HEK293 (cell line): Measurements from ENCODE around the gene FGA.

Experiments used
- CTCF ChIA-PET: fragments of 350-600 bp; formaldehyde crosslinking; extraction: SDS; loops from one replicate; lab custom pipeline; 2021; ENCODE audit warnings: antibody characterized with exemption; lab: Yijun Ruan, JAX
- POLR2A ChIA-PET: fragments of 300-600 bp; formaldehyde crosslinking; extraction: SDS; loops from one replicate; lab custom pipeline; 2020; ENCODE audit warnings: antibody characterized with exemption, inconsistent platforms; lab: Yijun Ruan, JAX
- H3K27ac ChIP-seq: fragments of 200-500 bp; sonication (Bioruptor generic); 2 replicates; pipeline ENCODE4 v1.5.1; 2014; ENCODE audit warnings: low read depth, low read length, control low read depth, inconsistent platforms; ENCODE audit errors: extremely low read depth
- H3K36me3 ChIP-seq, 2 experiments: fragments of 200-500 bp in 1 of 2; sonication (Bioruptor generic) in 1 of 2; 1 replicate in 1 of 2; 2 replicates in 1 of 2; pipeline ENCODE4 v1.5.1; 2014 to 2017; ENCODE audit warnings: inconsistent platforms in 2 of 2, low read length in 2 of 2; ENCODE audit not compliant: control insufficient read depth in 2 of 2, insufficient read depth in 1 of 2
- H3K4me1 ChIP-seq: fragments of 200-500 bp; sonication (Bioruptor generic); 2 replicates; pipeline ENCODE4 v1.5.1; 2014; ENCODE audit warnings: mild to moderate bottlenecking, low read length, inconsistent platforms; ENCODE audit not compliant: control insufficient read depth, insufficient read depth
- H3K4me3 ChIP-seq: 2 replicates; pipeline ENCODE4 v1.5.1; 2011; ENCODE audit warnings: low read depth, mild to moderate bottlenecking, control low read depth, low read length, moderate library complexity
- H3K9me3 ChIP-seq: fragments of 200-500 bp; sonication (Bioruptor generic); 2 replicates; pipeline ENCODE4 v1.5.1; 2014; ENCODE audit warnings: low read depth, low read length, inconsistent platforms; ENCODE audit not compliant: control insufficient read depth, insufficient read depth
- GLI4 ChIP-seq: fragments of 450-650 bp; formaldehyde crosslinking; IDR thresholded peaks from 2 replicates; pipeline ENCODE4 v1.5.1; 2016; ENCODE audit warnings: missing biosample characterization, missing genetic modification characterization
- GLIS2 ChIP-seq: fragments of 450-650 bp; formaldehyde crosslinking; IDR thresholded peaks from 2 replicates; pipeline ENCODE4 v1.5.1; 2016; ENCODE audit warnings: missing biosample characterization, missing genetic modification characterization
- HOXC10 ChIP-seq: sonication (generic); formaldehyde crosslinking; IDR thresholded peaks from 2 replicates; pipeline ENCODE4 v1.8.1; 2023; ENCODE audit warnings: mild to moderate bottlenecking, missing genetic modification reagents
- KLF1 ChIP-seq: fragments of 450-650 bp; formaldehyde crosslinking; IDR thresholded peaks from 2 replicates; pipeline ENCODE4 v1.5.1; 2016; ENCODE audit warnings: missing biosample characterization, missing genetic modification characterization
- OSR2 ChIP-seq: fragments of 450-650 bp; formaldehyde crosslinking; IDR thresholded peaks from 2 replicates; pipeline ENCODE4 v1.5.1; 2016; ENCODE audit warnings: missing biosample characterization, missing genetic modification characterization
- ZBTB17 ChIP-seq: fragments of 450-650 bp; formaldehyde crosslinking; IDR thresholded peaks from 2 replicates; pipeline ENCODE4 v1.5.1; 2016; ENCODE audit warnings: missing biosample characterization, missing genetic modification characterization
- ZBTB8A ChIP-seq: fragments of 450-650 bp; formaldehyde crosslinking; IDR thresholded peaks from 2 replicates; pipeline ENCODE4 v1.5.1; 2016; ENCODE audit warnings: missing biosample characterization, missing genetic modification characterization
- ZNF221 ChIP-seq: fragments of 450-650 bp; formaldehyde crosslinking; IDR thresholded peaks from 2 replicates; pipeline ENCODE4 v1.5.1; 2017; ENCODE audit warnings: missing biosample characterization, missing genetic modification characterization, borderline replicate concordance
- ZNF335 ChIP-seq: fragments of 450-650 bp; formaldehyde crosslinking; conservative IDR thresholded peaks from 2 replicates; pipeline ENCODE4 v1.5.1; 2016; ENCODE audit warnings: missing biosample characterization, missing genetic modification characterization
- ZNF473 ChIP-seq: fragments of 450-650 bp; formaldehyde crosslinking; IDR thresholded peaks from 2 replicates; pipeline ENCODE4 v1.5.1; 2017; ENCODE audit warnings: missing biosample characterization, missing genetic modification characterization
- ZNF549 ChIP-seq: fragments of 450-650 bp; IDR thresholded peaks from 2 replicates; pipeline ENCODE4 v1.5.1; 2018; ENCODE audit warnings: missing biosample characterization, missing genetic modification characterization, mild to moderate bottlenecking, inconsistent platforms, moderate library complexity
- ZNF654 ChIP-seq: fragments of 450-650 bp; formaldehyde crosslinking; IDR thresholded peaks from 2 replicates; pipeline ENCODE4 v1.5.1; 2016; ENCODE audit warnings: low read depth, missing biosample characterization, missing genetic modification characterization
- TF ChIP-seq, protein P1 (sequence below): fragments of 450-650 bp; formaldehyde crosslinking; IDR thresholded peaks from 2 replicates; pipeline ENCODE4 v1.5.1; 2016; ENCODE audit warnings: missing biosample characterization, missing genetic modification characterization
- TF ChIP-seq, protein P2 (sequence below): fragments of 450-650 bp; formaldehyde crosslinking; IDR thresholded peaks from 2 replicates; pipeline ENCODE4 v1.5.1; 2016; ENCODE audit warnings: missing biosample characterization, missing genetic modification characterization
- TF ChIP-seq, protein P3 (sequence below): fragments of 450-650 bp; formaldehyde crosslinking; IDR thresholded peaks from 2 replicates; pipeline ENCODE4 v1.5.1; 2016; ENCODE audit warnings: missing biosample characterization, missing genetic modification characterization
- TF ChIP-seq, protein P4 (sequence below): fragments of 450-650 bp; formaldehyde crosslinking; optimal IDR thresholded peaks from 2 replicates; pipeline ENCODE3; 2016; ENCODE audit warnings: missing biosample characterization, mild to moderate bottlenecking, missing genetic modification characterization
- TF ChIP-seq, protein P5 (sequence below): fragments of 450-650 bp; formaldehyde crosslinking; IDR thresholded peaks from 2 replicates; pipeline ENCODE4 v1.5.1; 2017; ENCODE audit warnings: missing biosample characterization, mild to moderate bottlenecking, missing genetic modification characterization, moderate library complexity
- TF ChIP-seq, protein P6 (sequence below): fragments of 450-650 bp; formaldehyde crosslinking; IDR thresholded peaks from 2 replicates; pipeline ENCODE4 v1.5.1; 2016; ENCODE audit warnings: missing biosample characterization, missing genetic modification characterization

The FGA gene

DNA sequence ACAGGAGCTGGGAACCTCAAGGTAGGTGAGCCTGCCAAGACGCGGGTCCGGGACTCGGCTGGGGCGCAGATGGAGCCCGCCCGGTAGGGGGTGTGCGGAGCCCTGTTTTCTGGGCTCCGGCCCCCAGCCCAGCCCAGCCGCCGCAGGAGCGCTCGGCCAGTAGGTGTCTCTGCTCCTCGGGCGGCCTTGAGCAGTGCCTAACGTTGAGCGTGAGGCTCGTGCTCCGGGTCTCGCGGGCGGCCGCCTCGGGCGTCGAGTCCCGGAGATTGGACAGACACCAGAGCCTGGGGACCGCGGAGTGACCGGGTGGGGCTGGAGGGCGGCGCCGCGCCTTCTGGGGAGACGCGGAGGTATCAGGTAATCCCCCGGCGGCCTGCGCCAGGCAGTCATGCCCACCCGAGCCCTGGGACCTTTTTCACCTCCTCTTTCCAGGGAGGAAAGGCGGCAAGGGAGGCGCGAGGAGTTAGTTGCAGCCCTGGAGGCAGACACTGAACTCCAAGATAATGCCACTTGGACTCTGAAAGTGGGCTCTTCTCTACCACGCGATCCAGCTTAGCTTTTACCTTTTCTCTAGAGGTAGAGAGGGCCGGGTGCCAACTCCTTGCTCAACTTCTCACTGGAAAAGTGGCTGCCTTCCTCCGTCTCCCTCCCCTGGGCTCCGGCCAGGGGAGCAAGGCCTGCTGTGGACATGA lies 36.4 kb upstream of the FGA start:
- CTCF ChIA-PET: interaction anchor here (0.5 to 20.9 kb wide), 5 partner anchors 11 to 150 kb away, joined by 3 to 429 read pairs (median 3); partner anchors contain the start of genes FGB and PLRG1
- Histone ChIP-seq H3K27ac (no peak overlapping the region; the same call in 1 of the 2 replicates), H3K4me1 (no peaks in the 10 kb centered on the region), H3K4me3 (no peak overlapping the region), H3K36me3 (no peaks in the 10 kb centered on the region), H3K9me3 (no peaks in the 10 kb centered on the region)
- TF ChIP-seq, protein P1, sequence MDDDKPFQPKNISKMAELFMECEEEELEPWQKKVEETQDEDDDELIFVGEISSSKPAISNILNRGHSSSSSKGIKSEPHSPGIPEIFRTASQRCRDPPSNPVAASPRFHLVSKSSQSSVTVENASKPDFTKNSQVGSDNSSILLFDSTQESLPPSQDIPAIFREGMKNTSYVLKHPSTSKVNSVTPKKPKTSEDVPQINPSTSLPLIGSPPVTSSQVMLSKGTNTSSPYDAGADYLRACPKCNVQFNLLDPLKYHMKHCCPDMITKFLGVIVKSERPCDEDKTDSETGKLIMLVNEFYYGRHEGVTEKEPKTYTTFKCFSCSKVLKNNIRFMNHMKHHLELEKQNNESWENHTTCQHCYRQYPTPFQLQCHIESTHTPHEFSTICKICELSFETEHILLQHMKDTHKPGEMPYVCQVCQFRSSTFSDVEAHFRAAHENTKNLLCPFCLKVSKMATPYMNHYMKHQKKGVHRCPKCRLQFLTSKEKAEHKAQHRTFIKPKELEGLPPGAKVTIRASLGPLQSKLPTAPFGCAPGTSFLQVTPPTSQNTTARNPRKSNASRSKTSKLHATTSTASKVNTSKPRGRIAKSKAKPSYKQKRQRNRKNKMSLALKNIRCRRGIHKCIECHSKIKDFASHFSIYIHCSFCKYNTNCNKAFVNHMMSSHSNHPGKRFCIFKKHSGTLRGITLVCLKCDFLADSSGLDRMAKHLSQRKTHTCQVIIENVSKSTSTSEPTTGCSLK (tag by site-specific recombination): no peak
- TF ChIP-seq GLI4 (tag by site-specific recombination) (no peak), KLF1 (tag by site-specific recombination) (0 out of 2 replicates have a peak, but pooled peaks have one; percentile 9), ZBTB8A (tag by site-specific recombination) (peak; percentile 85), ZBTB17 (tag by site-specific recombination) (peak; percentile 50; the same call in 1 of the 2 replicates), ZNF654 (tag by site-specific recombination) (peak; percentile 33), HOXC10 (CRISPR knock-in tag) (no peak), OSR2 (no peak), GLIS2 (tag by site-specific recombination) (peak; percentile 28; the same call in 1 of the 2 replicates), ZNF221 (tag by site-specific recombination) (no peak), ZNF549 (tag by site-specific recombination) (no peak), ZNF473 (tag by site-specific recombination) (no peak), ZNF335 (peak; percentile 32; the same call in 1 of the 2 replicates)
- TF ChIP-seq, protein P2, sequence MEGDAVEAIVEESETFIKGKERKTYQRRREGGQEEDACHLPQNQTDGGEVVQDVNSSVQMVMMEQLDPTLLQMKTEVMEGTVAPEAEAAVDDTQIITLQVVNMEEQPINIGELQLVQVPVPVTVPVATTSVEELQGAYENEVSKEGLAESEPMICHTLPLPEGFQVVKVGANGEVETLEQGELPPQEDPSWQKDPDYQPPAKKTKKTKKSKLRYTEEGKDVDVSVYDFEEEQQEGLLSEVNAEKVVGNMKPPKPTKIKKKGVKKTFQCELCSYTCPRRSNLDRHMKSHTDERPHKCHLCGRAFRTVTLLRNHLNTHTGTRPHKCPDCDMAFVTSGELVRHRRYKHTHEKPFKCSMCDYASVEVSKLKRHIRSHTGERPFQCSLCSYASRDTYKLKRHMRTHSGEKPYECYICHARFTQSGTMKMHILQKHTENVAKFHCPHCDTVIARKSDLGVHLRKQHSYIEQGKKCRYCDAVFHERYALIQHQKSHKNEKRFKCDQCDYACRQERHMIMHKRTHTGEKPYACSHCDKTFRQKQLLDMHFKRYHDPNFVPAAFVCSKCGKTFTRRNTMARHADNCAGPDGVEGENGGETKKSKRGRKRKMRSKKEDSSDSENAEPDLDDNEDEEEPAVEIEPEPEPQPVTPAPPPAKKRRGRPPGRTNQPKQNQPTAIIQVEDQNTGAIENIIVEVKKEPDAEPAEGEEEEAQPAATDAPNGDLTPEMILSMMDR: peak; percentile 54
- TF ChIP-seq, protein P3, sequence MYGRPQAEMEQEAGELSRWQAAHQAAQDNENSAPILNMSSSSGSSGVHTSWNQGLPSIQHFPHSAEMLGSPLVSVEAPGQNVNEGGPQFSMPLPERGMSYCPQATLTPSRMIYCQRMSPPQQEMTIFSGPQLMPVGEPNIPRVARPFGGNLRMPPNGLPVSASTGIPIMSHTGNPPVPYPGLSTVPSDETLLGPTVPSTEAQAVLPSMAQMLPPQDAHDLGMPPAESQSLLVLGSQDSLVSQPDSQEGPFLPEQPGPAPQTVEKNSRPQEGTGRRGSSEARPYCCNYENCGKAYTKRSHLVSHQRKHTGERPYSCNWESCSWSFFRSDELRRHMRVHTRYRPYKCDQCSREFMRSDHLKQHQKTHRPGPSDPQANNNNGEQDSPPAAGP: no peak
- TF ChIP-seq, protein P4, sequence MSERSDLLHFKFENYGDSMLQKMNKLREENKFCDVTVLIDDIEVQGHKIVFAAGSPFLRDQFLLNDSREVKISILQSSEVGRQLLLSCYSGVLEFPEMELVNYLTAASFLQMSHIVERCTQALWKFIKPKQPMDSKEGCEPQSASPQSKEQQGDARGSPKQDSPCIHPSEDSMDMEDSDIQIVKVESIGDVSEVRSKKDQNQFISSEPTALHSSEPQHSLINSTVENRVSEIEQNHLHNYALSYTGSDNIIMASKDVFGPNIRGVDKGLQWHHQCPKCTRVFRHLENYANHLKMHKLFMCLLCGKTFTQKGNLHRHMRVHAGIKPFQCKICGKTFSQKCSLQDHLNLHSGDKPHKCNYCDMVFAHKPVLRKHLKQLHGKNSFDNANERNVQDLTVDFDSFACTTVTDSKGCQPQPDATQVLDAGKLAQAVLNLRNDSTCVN (tag by site-specific recombination): peak; percentile 36
- TF ChIP-seq, protein P5, sequence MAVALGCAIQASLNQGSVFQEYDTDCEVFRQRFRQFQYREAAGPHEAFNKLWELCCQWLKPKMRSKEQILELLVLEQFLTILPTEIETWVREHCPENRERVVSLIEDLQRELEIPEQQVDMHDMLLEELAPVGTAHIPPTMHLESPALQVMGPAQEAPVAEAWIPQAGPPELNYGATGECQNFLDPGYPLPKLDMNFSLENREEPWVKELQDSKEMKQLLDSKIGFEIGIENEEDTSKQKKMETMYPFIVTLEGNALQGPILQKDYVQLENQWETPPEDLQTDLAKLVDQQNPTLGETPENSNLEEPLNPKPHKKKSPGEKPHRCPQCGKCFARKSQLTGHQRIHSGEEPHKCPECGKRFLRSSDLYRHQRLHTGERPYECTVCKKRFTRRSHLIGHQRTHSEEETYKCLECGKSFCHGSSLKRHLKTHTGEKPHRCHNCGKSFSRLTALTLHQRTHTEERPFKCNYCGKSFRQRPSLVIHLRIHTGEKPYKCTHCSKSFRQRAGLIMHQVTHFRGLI (tag by site-specific recombination): peak; percentile 63; the same call in 1 of the 2 replicates
- TF ChIP-seq, protein P6, sequence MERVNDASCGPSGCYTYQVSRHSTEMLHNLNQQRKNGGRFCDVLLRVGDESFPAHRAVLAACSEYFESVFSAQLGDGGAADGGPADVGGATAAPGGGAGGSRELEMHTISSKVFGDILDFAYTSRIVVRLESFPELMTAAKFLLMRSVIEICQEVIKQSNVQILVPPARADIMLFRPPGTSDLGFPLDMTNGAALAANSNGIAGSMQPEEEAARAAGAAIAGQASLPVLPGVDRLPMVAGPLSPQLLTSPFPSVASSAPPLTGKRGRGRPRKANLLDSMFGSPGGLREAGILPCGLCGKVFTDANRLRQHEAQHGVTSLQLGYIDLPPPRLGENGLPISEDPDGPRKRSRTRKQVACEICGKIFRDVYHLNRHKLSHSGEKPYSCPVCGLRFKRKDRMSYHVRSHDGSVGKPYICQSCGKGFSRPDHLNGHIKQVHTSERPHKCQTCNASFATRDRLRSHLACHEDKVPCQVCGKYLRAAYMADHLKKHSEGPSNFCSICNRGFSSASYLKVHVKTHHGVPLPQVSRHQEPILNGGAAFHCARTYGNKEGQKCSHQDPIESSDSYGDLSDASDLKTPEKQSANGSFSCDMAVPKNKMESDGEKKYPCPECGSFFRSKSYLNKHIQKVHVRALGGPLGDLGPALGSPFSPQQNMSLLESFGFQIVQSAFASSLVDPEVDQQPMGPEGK (tag by site-specific recombination): 0 out of 2 replicates have a peak, but pooled peaks have one; percentile 22
- POLR2A ChIA-PET: no interaction called here
